Right renal pelvis (tissue), 4 donors: ENCODE results near the gene LENG9. TPM values are rescaled to one million over a fixed set of nuclear protein-coding genes. Genes with fewer than 3 reads are reported as not detected.
"Not testable (repeated sequence)": the region's sequence is repeated elsewhere in the genome, so short reads cannot be mapped to it uniquely, and the experiment has no call there.

ENCODE experiments used
- DNase-seq, 4 donors: peaks; one replicate each; pipeline ENCODE4 v3.0.0-alpha.2; 2013; ENCODE audit warnings: low read depth in 4 of 4, low spot score in 3 of 4, missing footprints in 1 of 4
- polyA plus RNA-seq, 4 donors: library from polyadenylated mRNA; unstranded; fragments of 120-200 nt; gene quantifications; one replicate each; pipeline ENCODE4 v1.2.1, GENCODE V29; 2013; ENCODE audit not compliant: insufficient read length in 4 of 4

LENG9 gene
- polyA plus RNA-seq, 4 donors = 1.4 to 2.9 (median 1.8) TPM

GRCh38 chr19:54446349-54446748 lies 17.2 kb downstream of the LENG9 start:
- DNase-seq = not testable (repeated sequence)

- no peak for DNase-seq
Measured at GRCh38 chr19:54444737-54445136, 18.8 kb downstream of the LENG9 start.

GRCh38 chr19:54440641-54441040 lies 22.9 kb downstream of the LENG9 start:
- no peak for DNase-seq

- DNase-seq = no peak
Measured at GRCh38 chr19:54439174-54439851, 24.3 kb downstream of the LENG9 start.

- no peak for DNase-seq
Measured at GRCh38 chr19:54436628-54437252, 26.8 kb downstream of the LENG9 start.

- no peak for DNase-seq
Measured at GRCh38 chr19:54436031-54436523, 27.5 kb downstream of the LENG9 start.

GRCh38 chr19:54435551-54436016 lies 28.0 kb downstream of the LENG9 start:
- DNase-seq = no peak

GRCh38 chr19:54434873-54435214 lies 28.7 kb downstream of the LENG9 start:
- DNase-seq = no peak

- no peak for DNase-seq
Measured at GRCh38 chr19:54434112-54434872, 29.3 kb downstream of the LENG9 start.

- no peak for DNase-seq
Measured at GRCh38 chr19:54433697-54434096, 29.9 kb downstream of the LENG9 start.

- DNase-seq = no peak
Measured at GRCh38 chr19:54432144-54432738, 31.3 kb downstream of the LENG9 start.

GRCh38 chr19:54431255-54431838 lies 32.2 kb downstream of the LENG9 start:
- no peak for DNase-seq

- DNase-seq = peak in 1 of 4 donors; percentile 51
Measured at GRCh38 chr19:54430306-54431254, 33.0 kb downstream of the LENG9 start.

- no peak for DNase-seq
Measured at GRCh38 chr19:54429545-54430227, 33.9 kb downstream of the LENG9 start.

GRCh38 chr19:54429176-54429495 lies 34.4 kb downstream of the LENG9 start:
- no peak for DNase-seq

GRCh38 chr19:54428323-54429175 lies 35.0 kb downstream of the LENG9 start:
- DNase-seq = no peak

GRCh38 chr19:54427586-54427985 lies 36.0 kb downstream of the LENG9 start:
- no peak for DNase-seq

- DNase-seq = no peak
Measured at GRCh38 chr19:54426291-54426931, 37.2 kb downstream of the LENG9 start.
